CD4-positive, alpha-beta T cell treated with Interleukin-12 subunit alpha and Interleukin-12 subunit beta, for 1 hour (primary cell): ENCODE data around the gene CYSRT1.
A peak's percentile ranks its signal among the peaks of the same experiment; 100 is the strongest.

Experiments used
- DNase-seq: peaks from one replicate; pipeline ENCODE4 v3.0.0-alpha.2; 2020

The CYSRT1 gene

GRCh38 chr9:137224830-137225694 is at the start of gene CYSRT1:
Gene CYSRT1, plus strand, starts transcription at chr9:137225174. Its CDS starts 448 bp downstream, at chr9:137225622.
- no peak for DNase-seq

DNA sequence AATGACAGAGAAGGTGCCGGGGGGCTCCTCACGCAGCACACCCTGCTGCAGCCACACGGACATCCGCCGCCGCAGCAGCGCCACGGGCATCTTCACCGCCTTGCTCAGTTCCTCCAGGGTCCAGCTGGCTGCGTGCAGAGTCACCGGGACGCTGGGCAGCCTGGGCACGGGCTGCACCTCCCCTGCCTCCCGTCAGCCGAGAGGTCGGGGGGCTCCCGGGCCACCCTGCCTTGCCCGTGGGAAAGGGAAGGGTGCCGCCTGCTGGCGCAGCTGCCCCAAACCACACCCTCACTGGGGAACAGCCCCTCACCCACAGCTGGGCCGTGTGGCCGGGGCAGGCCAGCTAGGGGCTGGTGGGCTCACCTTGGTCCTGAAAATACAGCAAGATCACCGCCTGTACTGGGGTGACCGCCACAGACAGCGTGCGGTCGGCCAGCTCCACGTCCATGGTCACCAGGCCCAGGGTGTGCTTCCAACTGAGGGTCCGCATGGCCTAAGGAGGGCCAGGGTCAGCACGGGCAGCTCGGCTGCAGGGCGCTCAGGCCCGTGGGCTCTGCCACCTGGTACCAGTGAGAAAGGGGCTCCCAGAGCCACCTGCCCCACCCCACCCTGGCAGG is 49.5 kb upstream of the CYSRT1 start:
- DNase-seq: no peak

DNA sequence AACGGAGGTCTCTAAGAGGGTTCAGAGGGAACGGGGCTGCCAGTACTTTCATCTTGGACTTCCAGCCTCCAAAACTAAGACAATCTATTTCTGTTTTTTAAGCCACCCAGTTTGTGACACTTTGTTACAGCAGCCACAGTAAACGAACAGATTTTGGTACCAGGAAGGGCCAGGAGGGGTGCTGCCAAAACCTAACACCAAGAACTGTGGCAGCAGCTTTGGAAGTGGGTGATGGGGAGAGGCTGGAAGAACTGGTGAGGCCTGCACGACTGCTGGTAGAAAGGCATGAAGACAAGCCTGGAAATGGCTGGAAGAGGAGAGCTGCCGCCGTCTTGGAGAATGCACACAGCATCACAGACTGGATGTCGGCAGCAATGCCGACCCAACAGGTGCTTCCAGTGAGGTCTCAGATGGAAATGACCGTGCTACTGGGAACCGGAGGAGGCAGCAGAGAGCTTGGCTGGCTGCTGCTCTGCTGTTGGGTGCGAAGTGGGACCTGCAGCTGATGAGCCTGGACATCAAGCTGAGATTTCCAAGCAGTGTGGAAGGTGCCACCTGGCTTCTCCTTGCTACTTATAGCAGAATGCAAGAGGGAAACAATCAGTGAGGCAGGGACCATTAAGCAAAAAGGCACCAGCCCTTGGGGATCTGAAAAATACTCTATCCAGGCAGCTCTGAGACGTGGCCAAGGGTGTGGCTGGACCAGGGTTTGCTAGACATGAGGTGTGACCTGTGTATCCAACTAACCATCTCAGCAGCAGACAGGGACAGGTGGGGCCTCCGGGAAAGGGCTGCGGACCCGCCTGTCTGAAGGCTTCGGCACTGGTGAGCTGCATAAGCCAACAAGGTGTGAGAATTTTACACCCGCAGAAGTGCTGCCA is 48.4 kb upstream of the CYSRT1 start:
- peak; percentile 21 for DNase-seq

GRCh38 chr9:137178201-137178938 is 46.6 kb upstream of the CYSRT1 start:
- DNase-seq: no peak

DNA sequence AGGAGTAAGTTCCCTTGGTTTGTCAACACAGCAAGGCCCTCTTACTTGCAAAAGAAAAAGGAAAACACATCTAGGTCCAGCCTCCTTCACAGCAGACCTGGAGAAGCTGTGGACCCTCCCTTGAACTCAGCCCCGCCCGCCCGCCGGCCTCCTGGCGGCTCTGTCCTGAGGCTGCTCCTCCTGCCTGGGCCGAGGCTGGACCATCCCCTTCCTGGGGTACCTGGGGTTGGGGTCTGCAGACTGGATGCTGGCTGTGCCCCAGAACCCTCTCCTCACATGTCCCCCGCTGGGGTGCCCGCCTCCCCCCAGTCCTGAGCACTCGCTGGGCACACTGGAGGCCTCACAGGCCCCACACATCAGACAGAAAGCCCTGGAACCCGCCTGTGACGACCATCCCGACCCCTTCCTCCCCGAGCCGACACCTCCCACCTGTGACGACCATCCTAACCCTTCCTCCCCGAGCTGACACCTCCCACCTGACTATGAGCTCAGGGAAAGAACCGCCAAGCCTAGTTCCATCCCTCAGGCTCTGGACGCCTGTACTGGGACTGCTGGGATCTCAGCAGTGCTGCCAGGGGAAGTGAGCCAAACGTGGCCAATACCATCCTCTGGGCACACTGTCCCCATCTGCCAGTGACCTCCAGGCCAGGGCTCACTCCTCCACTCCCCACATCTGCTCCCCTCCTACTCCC is 45.9 kb upstream of the CYSRT1 start:
- no peak for DNase-seq

DNA sequence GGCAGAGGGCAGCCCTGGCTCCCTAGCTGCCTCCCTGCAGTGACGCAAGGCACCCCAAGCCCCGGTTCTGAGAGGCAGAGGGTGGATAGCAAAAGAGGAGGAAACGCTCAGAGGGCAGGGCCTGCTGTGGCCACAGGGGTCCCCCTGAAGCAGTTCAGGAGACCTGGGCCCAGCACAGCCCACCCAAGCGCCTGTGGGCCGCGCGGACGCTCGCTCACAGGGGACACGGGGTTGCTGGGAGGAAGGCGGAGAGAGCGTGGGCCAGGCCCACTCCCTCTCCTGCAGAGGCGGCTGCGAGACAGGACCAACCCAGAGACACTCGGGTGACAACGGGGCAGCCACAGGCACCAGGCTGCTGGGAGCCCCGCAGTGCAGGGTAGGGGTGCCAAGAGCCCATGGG is 45.2 kb upstream of the CYSRT1 start:
- DNase-seq: no peak

DNA sequence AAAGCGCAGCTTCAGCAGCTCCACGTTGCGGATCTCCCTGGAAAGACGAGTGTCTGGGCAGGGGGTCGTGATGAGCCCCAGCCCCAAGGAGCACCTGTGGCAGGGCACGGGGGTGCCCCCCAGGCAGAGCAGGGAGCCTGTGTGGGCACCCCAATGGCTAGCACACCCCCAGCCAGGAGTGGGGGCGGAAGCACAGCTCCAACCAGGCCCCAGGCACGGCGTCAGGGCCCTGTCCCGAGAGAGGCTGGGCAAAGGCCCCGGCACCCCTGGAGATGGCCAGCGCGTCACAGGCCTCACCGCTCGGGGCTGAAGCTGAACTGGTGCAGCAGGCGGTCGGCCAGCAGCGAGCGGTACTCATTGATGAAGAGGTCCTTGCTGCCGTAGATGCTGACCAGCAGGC is 44.5 kb upstream of the CYSRT1 start:
- no peak for DNase-seq

- no peak for DNase-seq
Measured at GRCh38 chr9:137181680-137182079, 43.3 kb upstream of the CYSRT1 start.

DNA sequence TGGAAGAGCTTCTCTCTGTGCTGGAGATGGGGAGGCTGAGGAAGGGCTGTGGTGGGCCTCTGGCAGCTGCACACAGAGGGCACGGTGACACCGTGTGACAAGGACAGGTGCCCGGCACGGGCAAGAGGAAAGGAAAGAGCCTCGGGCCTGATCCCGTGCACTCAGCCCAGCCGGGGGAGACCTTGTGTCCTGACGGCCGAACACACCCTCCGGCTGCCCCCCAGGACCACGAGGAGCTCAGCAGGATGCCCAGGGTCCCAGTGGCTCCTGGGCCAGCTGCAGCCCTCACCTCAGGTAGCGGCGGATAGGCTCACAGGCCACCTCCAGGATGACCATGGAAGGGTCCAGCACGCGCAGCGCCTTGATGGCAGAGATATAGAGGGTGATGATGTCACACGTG is 42.1 kb upstream of the CYSRT1 start:
- DNase-seq: no peak

DNA sequence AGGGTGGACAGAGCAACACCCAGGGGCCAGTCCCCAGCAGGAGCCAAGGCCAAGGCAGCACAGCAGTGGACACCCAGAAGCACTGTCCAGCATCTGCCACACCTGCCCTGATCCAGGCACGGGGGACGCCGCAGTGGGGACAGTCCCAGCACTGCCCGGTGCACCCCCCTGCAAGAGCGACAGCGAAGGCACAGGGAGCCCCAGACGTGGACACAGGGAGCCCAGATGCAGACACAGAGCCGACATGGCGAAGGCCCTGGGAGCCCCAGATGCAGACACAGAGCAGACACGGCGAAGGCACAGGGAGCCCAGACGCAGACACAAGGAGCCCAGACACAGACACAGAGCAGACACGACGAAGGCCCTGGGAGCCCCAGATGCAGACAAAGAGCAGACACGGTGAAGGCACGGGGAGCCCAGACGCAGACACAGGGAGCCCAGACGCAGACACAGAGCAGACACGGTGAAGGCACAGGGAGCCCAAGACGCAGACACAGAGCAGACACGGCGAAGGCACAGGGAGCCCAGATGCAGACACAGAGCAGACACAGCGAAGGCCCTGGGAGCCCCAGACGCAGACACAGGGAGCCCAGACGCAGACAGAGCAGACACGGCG is 40.9 kb upstream of the CYSRT1 start:
- no peak for DNase-seq

DNA sequence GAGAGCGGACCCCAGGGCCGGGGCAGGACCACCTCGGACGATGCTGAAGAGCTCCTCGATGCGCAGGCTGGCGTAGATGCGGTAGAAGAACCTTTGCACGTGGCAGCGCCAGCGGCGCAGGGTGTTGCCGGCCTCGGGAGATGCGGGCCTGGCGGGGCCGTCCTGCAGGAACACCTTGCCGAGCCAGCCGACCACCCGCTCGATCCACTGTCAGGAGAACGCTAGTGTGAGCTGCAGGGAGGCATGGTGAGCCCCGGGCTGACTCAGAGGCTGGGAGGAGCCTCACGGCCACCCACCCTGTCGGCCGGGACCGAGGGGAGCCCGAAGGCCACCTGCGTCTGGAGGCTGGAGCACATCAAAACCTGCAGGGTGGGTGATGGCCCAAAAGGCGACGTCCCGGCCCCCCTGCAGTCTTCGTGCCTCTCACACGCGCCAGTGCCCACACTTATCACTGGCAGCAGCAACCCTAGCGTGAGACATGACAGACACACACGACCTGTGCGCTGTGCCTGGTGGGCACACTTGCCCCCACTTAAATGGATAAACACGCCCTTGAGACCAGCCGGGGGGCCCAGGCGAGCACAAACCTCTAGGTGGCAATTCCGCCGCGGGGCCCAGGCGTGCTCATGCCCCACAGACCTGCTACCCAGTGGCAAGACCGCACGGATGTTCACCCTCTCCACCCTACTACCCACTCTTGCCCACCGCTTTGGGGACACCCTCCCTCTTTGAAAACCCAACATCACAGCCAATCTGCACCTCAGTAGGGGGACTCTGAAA is 39.9 kb upstream of the CYSRT1 start:
- DNase-seq: no peak

DNA sequence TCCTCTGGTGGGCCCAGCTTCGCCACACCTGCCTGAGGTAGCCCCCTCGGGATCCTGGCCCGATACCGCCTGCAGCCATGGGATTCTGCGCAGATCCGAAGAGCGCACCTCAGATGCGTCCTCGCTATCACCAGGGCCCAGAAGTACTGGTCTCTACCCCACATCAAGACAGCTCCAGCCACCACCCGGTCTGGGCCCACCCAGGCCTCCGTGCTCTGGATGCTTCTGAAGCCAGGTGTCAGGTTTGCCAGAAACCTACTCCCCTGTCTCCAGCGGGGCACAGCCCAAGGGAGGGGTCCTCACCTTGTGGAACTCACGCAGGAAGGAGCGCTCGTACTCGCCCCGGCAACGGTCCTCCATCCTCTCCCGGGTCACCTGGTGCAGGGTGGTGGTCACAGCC is 39.1 kb upstream of the CYSRT1 start:
- no peak for DNase-seq

GRCh38 chr9:137186385-137186784 is 38.6 kb upstream of the CYSRT1 start:
- DNase-seq: no peak

DNA sequence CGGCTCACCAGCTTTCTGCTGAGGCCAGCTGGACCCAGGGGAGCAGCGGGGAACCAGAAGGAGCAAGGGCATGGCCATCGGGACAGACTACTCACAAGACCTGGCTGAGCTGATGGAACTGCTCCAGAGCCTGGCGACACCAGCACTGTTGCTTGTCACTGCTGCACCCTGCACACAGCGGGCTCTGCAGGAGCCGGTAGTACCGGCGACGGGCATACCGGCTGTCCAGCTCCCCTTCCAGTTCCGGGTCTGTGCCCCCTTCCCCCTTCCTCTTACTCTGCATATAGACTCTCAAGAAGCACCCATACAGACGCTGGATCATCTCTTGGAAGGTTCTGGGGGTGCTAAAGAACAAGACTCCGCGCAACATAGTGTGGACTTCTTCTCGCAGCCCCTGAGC is 37.6 kb upstream of the CYSRT1 start:
- no peak for DNase-seq

GRCh38 chr9:137188086-137188489 is 36.9 kb upstream of the CYSRT1 start:
- no peak for DNase-seq

- DNase-seq: peak; percentile 94
Measured at GRCh38 chr9:137188490-137189296, 36.3 kb upstream of the CYSRT1 start, which contains the start of the genes ANAPC2 and SSNA1. Gene ANAPC2, minus strand, starts transcription at chr9:137188560. Its CDS starts 28 bp downstream, at chr9:137188532. Gene SSNA1, plus strand, starts transcription at chr9:137188676. Its CDS starts 51 bp downstream, at chr9:137188727.

GRCh38 chr9:137189297-137190295 is 35.4 kb upstream of the CYSRT1 start:
- DNase-seq: no peak

- no peak for DNase-seq
Measured at GRCh38 chr9:137190315-137190856, 34.6 kb upstream of the CYSRT1 start.
